Endothelial cell (in vitro differentiated cells): ENCODE data around the gene POFUT1. TPM values are rescaled to one million over a fixed set of nuclear protein-coding genes. Genes with fewer than 3 reads are reported as not detected.

Source experiments
- DNase-seq: peaks from one replicate; pipeline ENCODE4 v3.0.0; 2021; ENCODE audit warnings: low spot score
- H3K27ac Mint-ChIP-seq: one replicate; pipeline ENCODE4 v1.8.0; 2021; ENCODE audit warnings: mixed read lengths, inconsistent platforms; ENCODE audit not compliant: unreplicated experiment
- H3K27me3 Mint-ChIP-seq: one replicate; pipeline ENCODE4 v1.8.0; 2021; ENCODE audit warnings: mild to moderate bottlenecking, moderate library complexity, mixed read lengths, inconsistent platforms; ENCODE audit not compliant: unreplicated experiment
- H3K36me3 Mint-ChIP-seq: one replicate; pipeline ENCODE4 v1.8.0; 2021; ENCODE audit warnings: mild to moderate bottlenecking, low read depth, mixed read lengths, inconsistent platforms; ENCODE audit not compliant: unreplicated experiment
- H3K4me1 Mint-ChIP-seq: one replicate; pipeline ENCODE4 v1.8.0; 2021; ENCODE audit warnings: mild to moderate bottlenecking, mixed read lengths, inconsistent platforms; ENCODE audit not compliant: unreplicated experiment
- H3K4me3 Mint-ChIP-seq: one replicate; pipeline ENCODE4 v1.8.0; 2021; ENCODE audit warnings: mild to moderate bottlenecking, mixed read lengths, inconsistent platforms; ENCODE audit not compliant: unreplicated experiment
- H3K9me3 Mint-ChIP-seq: one replicate; pipeline ENCODE4 v1.8.0; 2021; ENCODE audit warnings: mixed read lengths, inconsistent platforms; ENCODE audit not compliant: unreplicated experiment
- CTCF ChIP-seq: fragments of 200-600 bp; sonication (generic); IDR thresholded peaks from one replicate; pipeline ENCODE4 v1.5.0; 2021; ENCODE audit warnings: antibody characterized with exemption; ENCODE audit not compliant: unreplicated experiment
- total RNA-seq: library from RNA; stranded (reverse); fragmentation: NEBNext Ultra II Directional; extraction: Animal tissue kit (Norgen Biotek cat#: 25700); gene quantifications from one replicate; pipeline ENCODE4 v1.2.1, GENCODE V29; 2021; ENCODE audit not compliant: unreplicated experiment

POFUT1 gene
- total RNA-seq, 1 donor from 2014 or later = 43.5 TPM

- H3K9me3 Mint-ChIP-seq = no peaks in the 10 kb centered on the region
Measured at GRCh38 chr20:32227306-32227705, 19.6 kb downstream of the POFUT1 start.

GRCh38 chr20:32227744-32228688 is 20.3 kb downstream of the POFUT1 start:
- H3K4me3 Mint-ChIP-seq = no peak overlapping the region
- H3K36me3 Mint-ChIP-seq = peaks cover 28% of the 10 kb centered on the region
- no peak for TF ChIP-seq CTCF
- peaks cover 10% of the 10 kb centered on the region for H3K27me3 Mint-ChIP-seq
- no peaks in the 10 kb centered on the region for H3K9me3 Mint-ChIP-seq
- no peak overlapping the region for H3K27ac Mint-ChIP-seq
- H3K4me1 Mint-ChIP-seq = peaks cover 17% of the 10 kb centered on the region
- no peak for DNase-seq

More at GRCh38 chr20:32227306-32227705, 19.6 kb downstream of the POFUT1 start:
- DNase-seq = no peak
- Mint-ChIP-seq H3K4me1 (peaks cover 12% of the 10 kb centered on the region), H3K36me3 (peaks cover 25% of the 10 kb centered on the region), H3K4me3 (no peak overlapping the region), H3K27me3 (peaks cover 10% of the 10 kb centered on the region), H3K27ac (no peak overlapping the region)
- no peak for TF ChIP-seq CTCF

GRCh38 chr20:32229251-32229747 is 21.6 kb downstream of the POFUT1 start:
- H3K36me3 Mint-ChIP-seq = peaks cover 33% of the 10 kb centered on the region
- TF ChIP-seq CTCF = no peak

GRCh38 chr20:32230707-32231106 is 23.0 kb downstream of the POFUT1 start:
- DNase-seq = no peak
- Mint-ChIP-seq H3K36me3 (peaks cover 44% of the 10 kb centered on the region), H3K4me3 (peak overlapping the region; percentile 9), H3K27ac (peak overlapping the region; percentile 79), H3K9me3 (no peaks in the 10 kb centered on the region), H3K27me3 (peaks cover 8% of the 10 kb centered on the region), H3K4me1 (peaks cover 17% of the 10 kb centered on the region)
- no peak for TF ChIP-seq CTCF

More at GRCh38 chr20:32229251-32229747, 21.6 kb downstream of the POFUT1 start:
- no peaks in the 10 kb centered on the region for H3K9me3 Mint-ChIP-seq
- no peak for DNase-seq
- peaks cover 10% of the 10 kb centered on the region for H3K27me3 Mint-ChIP-seq
- H3K4me3 Mint-ChIP-seq = no peak overlapping the region
- peak overlapping the region; percentile 6 for H3K27ac Mint-ChIP-seq
- H3K4me1 Mint-ChIP-seq = peaks cover 17% of the 10 kb centered on the region

GRCh38 chr20:32231245-32231644 is 23.6 kb downstream of the POFUT1 start:
- DNase-seq = no peak
- Mint-ChIP-seq H3K9me3 (no peaks in the 10 kb centered on the region), H3K4me1 (peaks cover 17% of the 10 kb centered on the region), H3K36me3 (peaks cover 46% of the 10 kb centered on the region), H3K4me3 (peak overlapping the region; percentile 45), H3K27ac (peak overlapping the region; percentile 95), H3K27me3 (peaks cover 8% of the 10 kb centered on the region)
- TF ChIP-seq CTCF = no peak
